ENCODE data around the gene EXOC6B.
"Not testable (repeated sequence)": the region's sequence is repeated elsewhere in the genome, so short reads cannot be mapped to it uniquely, and the experiment has no call there.

EXOC6B gene

GRCh38 chr2:72661985-72662384 is 163.8 kb downstream of the EXOC6B start:
- Histone ChIP-seq H3K4me3 (replicated peaks; ENCODE audit: low read depth, low read length) (no peak overlapping the region), H3K36me3 (ENCODE audit: control insufficient read depth, insufficient read depth, low read length) (no peaks in the 10 kb centered on the region), H3K27me3 (replicated peaks; ENCODE audit: control insufficient read depth, insufficient read depth, low read length) (no peaks in the 10 kb centered on the region)
- no peak for TF ChIP-seq CTCF (IDR thresholded peaks at IDR 0.05; ENCODE audit: insufficient read depth, low read length, poor library complexity, severe bottlenecking)
- DNase-seq (ENCODE audit: extremely low read depth, insufficient read length): no peak

GRCh38 chr2:72649810-72650209 is 176.0 kb downstream of the EXOC6B start:
- TF ChIP-seq CTCF (IDR thresholded peaks at IDR 0.05; ENCODE audit: insufficient read depth, low read length, poor library complexity, severe bottlenecking): no peak
- H3K27me3 ChIP-seq (replicated peaks; ENCODE audit: control insufficient read depth, insufficient read depth, low read length): no peaks in the 10 kb centered on the region
- no peak overlapping the region for H3K4me3 ChIP-seq (replicated peaks; ENCODE audit: low read depth, low read length)
- DNase-seq (ENCODE audit: extremely low read depth, insufficient read length): no peak
- no peaks in the 10 kb centered on the region for H3K36me3 ChIP-seq (ENCODE audit: control insufficient read depth, insufficient read depth, low read length)

- DNase-seq (ENCODE audit: extremely low read depth, insufficient read length); H3K4me3 ChIP-seq (replicated peaks; ENCODE audit: low read depth, low read length); H3K36me3 ChIP-seq (ENCODE audit: control insufficient read depth, insufficient read depth, low read length); H3K27me3 ChIP-seq (replicated peaks; ENCODE audit: control insufficient read depth, insufficient read depth, low read length): not testable (repeated sequence)
Measured at GRCh38 chr2:72641221-72641620, 184.6 kb downstream of the EXOC6B start.

- Histone ChIP-seq H3K36me3 (ENCODE audit: control insufficient read depth, insufficient read depth, low read length) (no peaks in the 10 kb centered on the region), H3K4me3 (replicated peaks; ENCODE audit: low read depth, low read length) (no peak overlapping the region), H3K27me3 (replicated peaks; ENCODE audit: control insufficient read depth, insufficient read depth, low read length) (no peaks in the 10 kb centered on the region)
- no peak for DNase-seq (ENCODE audit: extremely low read depth, insufficient read length)
- no peak for TF ChIP-seq CTCF (IDR thresholded peaks at IDR 0.05; ENCODE audit: insufficient read depth, low read length, poor library complexity, severe bottlenecking)
Measured at GRCh38 chr2:72638600-72639211, 187.1 kb downstream of the EXOC6B start.

GRCh38 chr2:72636210-72636609 is 189.6 kb downstream of the EXOC6B start:
- H3K27me3 ChIP-seq (replicated peaks; ENCODE audit: control insufficient read depth, insufficient read depth, low read length): no peaks in the 10 kb centered on the region
- no peaks in the 10 kb centered on the region for H3K36me3 ChIP-seq (ENCODE audit: control insufficient read depth, insufficient read depth, low read length)
- no peak for TF ChIP-seq CTCF (IDR thresholded peaks at IDR 0.05; ENCODE audit: insufficient read depth, low read length, poor library complexity, severe bottlenecking)
- no peak for DNase-seq (ENCODE audit: extremely low read depth, insufficient read length)
- no peak overlapping the region for H3K4me3 ChIP-seq (replicated peaks; ENCODE audit: low read depth, low read length)

- H3K36me3 ChIP-seq (ENCODE audit: control insufficient read depth, insufficient read depth, low read length): no peaks in the 10 kb centered on the region
- TF ChIP-seq CTCF (IDR thresholded peaks at IDR 0.05; ENCODE audit: insufficient read depth, low read length, poor library complexity, severe bottlenecking): no peak
- no peak overlapping the region for H3K4me3 ChIP-seq (replicated peaks; ENCODE audit: low read depth, low read length)
- DNase-seq (ENCODE audit: extremely low read depth, insufficient read length): no peak
- H3K27me3 ChIP-seq (replicated peaks; ENCODE audit: control insufficient read depth, insufficient read depth, low read length): no peaks in the 10 kb centered on the region
Measured at GRCh38 chr2:72630767-72631166, 195.1 kb downstream of the EXOC6B start.
